ENCODE measurements around the gene SSBP4.
A peak's percentile ranks its signal among the peaks of the same experiment; 100 is the strongest.

Gene SSBP4

GRCh38 chr19:18416778-18417249 lies 2.4 kb upstream of the SSBP4 start (continued):
- peak; percentile 22; the same call in 1 of the 2 replicates for TF ChIP-seq KLF9 (tag by site-specific recombination; IDR thresholded peaks at IDR 0.05; ENCODE audit: low read depth)
- TF ChIP-seq OVOL3 (tag by site-specific recombination; IDR thresholded peaks at IDR 0.05) = no peak; the same call in 1 of the 2 replicates
- TF ChIP-seq ZNF76 (tag by site-specific recombination; IDR thresholded peaks at IDR 0.05; ENCODE audit: borderline replicate concordance, low read depth) = no peak
- TF ChIP-seq ZNF366 (tag by site-specific recombination; conservative IDR thresholded peaks at IDR 0.05) = peak; percentile 82
- TF ChIP-seq ZNF274 (IDR thresholded peaks at IDR 0.05; ENCODE audit: low read length) = no peak
- no peak for TF ChIP-seq ZNF274 (tag by site-specific recombination; IDR thresholded peaks at IDR 0.05; ENCODE audit: borderline replicate concordance)
- peak; percentile 88 for TF ChIP-seq ZNF692 (tag by site-specific recombination; IDR thresholded peaks at IDR 0.05)
- peak; percentile 85; the same call in 1 of the 2 replicates for TF ChIP-seq ZSCAN16 (tag by site-specific recombination; IDR thresholded peaks at IDR 0.05)
- peak; percentile 86 for TF ChIP-seq ZBTB26 (tag by site-specific recombination; optimal IDR thresholded peaks at IDR 0.05)
- peak; percentile 97 for TF ChIP-seq EGR2 (tag by site-specific recombination; IDR thresholded peaks at IDR 0.05; ENCODE audit: low read depth)
- TF ChIP-seq ZXDB (tag by site-specific recombination; IDR thresholded peaks at IDR 0.05) = no peak; the same call in 1 of the 2 replicates
- TF ChIP-seq ZBTB20 (tag by site-specific recombination; IDR thresholded peaks at IDR 0.05) = 0 out of 2 replicates have a peak, but pooled peaks have one; percentile 1
- TF ChIP-seq ZNF398 (tag by site-specific recombination; IDR thresholded peaks at IDR 0.05) = peak; percentile 96
- TF ChIP-seq ZNF335 (tag by site-specific recombination; conservative IDR thresholded peaks at IDR 0.05) = peak; percentile 90
- no peak; the same call in 1 of the 2 replicates for TF ChIP-seq ZBTB48 (tag by site-specific recombination; IDR thresholded peaks at IDR 0.05)
- TF ChIP-seq ZNF670 (tag by site-specific recombination; IDR thresholded peaks at IDR 0.05; ENCODE audit: low read depth) = no peak
- TF ChIP-seq ZNF624 (tag by site-specific recombination; IDR thresholded peaks at IDR 0.05) = no peak
- peak; percentile 65; the same call in 1 of the 2 replicates for TF ChIP-seq GLIS1 (tag by site-specific recombination; IDR thresholded peaks at IDR 0.05)
- 0 out of 2 replicates have a peak, but pooled peaks have one; percentile 30 for TF ChIP-seq ZNF157 (tag by site-specific recombination; IDR thresholded peaks at IDR 0.05)

- no peaks in the 10 kb centered on the region for H3K9me3 ChIP-seq (ENCODE audit: control insufficient read depth, insufficient read depth, low read depth, low read length)
- no peaks in the 10 kb centered on the region for H3K36me3 ChIP-seq (ENCODE audit: control insufficient read depth in 2 of 2, insufficient read depth in 1 of 2, low read length in 2 of 2)
- peaks cover 9% of the 10 kb centered on the region; the same call in 1 of the 2 replicates for H3K4me1 ChIP-seq (ENCODE audit: control insufficient read depth, insufficient read depth, low read length)
- ChIA-PET POLR2A (interaction anchor here (0.6 to 4.2 kb wide), 6 partner anchors 8 to 225 kb away, joined by 3 to 75 read pairs (median 4); partner anchors contain the start of genes JUND and MPV17L2), CTCF (interaction anchor here (0.6 to 4.5 kb wide), 9 partner anchors 30 to 769 kb away, joined by 3 to 32 read pairs (median 4); partner anchors contain the start of gene GDF15)
- H3K27ac ChIP-seq (ENCODE audit: extremely low read depth, low read depth, low read length) = peak overlapping the region; percentile 64; the same call in 1 of the 2 replicates
- H3K4me3 ChIP-seq (ENCODE audit: low read depth, low read length) = peak overlapping the region; percentile 20
- peak; percentile 45 for TF ChIP-seq ZNF629 (tag by site-specific recombination; IDR thresholded peaks at IDR 0.05)
- peak; percentile 30 for TF ChIP-seq REST (tag by site-specific recombination; IDR thresholded peaks at IDR 0.05)
- TF ChIP-seq ZBTB20 (tag by site-specific recombination; IDR thresholded peaks at IDR 0.05) = peak; percentile 88
- TF ChIP-seq ZNF501 (tag by site-specific recombination; IDR thresholded peaks at IDR 0.05) = 0 out of 2 replicates have a peak, but pooled peaks have one; percentile 40
- TF ChIP-seq GLI4 (tag by site-specific recombination; IDR thresholded peaks at IDR 0.05) = no peak
- peak; percentile 84 for TF ChIP-seq SP3 (tag by site-specific recombination; IDR thresholded peaks at IDR 0.05)
- TF ChIP-seq ZNF10 (tag by site-specific recombination; IDR thresholded peaks at IDR 0.05) = no peak
- no peak; the same call in 1 of the 2 replicates for TF ChIP-seq ZSCAN4 (tag by site-specific recombination; IDR thresholded peaks at IDR 0.05)
- 0 out of 2 replicates have a peak, but pooled peaks have one; percentile 38 for TF ChIP-seq ZBTB7A (tag by site-specific recombination; IDR thresholded peaks at IDR 0.05; ENCODE audit: low read depth)
Measured at GRCh38 chr19:18417250-18418028, 1.8 kb upstream of the SSBP4 start.
